ENCODE measurements around the gene PLA2G2F. TPM values are rescaled to one million over a fixed set of nuclear protein-coding genes. Genes with fewer than 3 reads are reported as not detected.

PLA2G2F gene
- total RNA-seq, 4 donors from 2014 or later = 0.32 TPM; not detected in 3

DNA sequence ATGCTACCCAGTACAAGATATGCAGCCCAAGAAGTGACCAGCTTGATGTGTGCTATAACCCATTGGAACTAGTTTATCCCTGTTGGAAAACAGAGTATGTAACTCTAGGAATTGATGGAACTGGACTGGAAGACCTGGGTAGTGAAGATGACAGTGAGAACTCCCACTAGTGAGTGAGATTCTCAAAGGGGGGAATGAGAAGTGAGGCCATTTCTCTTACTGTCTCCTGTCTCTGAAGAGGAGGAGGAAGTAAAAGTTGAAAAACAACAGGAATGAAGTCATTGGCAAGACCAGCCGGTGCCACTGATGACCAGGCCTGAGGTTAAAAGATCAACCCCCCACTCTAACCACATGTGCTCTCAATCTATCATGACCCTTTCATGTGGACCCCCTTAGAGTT, 20.9 kb downstream of the PLA2G2F start:
- WGBS, 2 donors (ENCODE audit: low coverage in 1 of 2) = 55% methylated on average over 1 of the region's 1 CpG; no CpG with 5 or more reads in 1 of the 2 donors
- H3K9me3 ChIP-seq = peaks cover 16 to 30% of the 10 kb centered on the region in 2 donors
- H3K27ac ChIP-seq = no peak overlapping the region
- intact Hi-C loops (cut with DNase I; ENCODE audit: low total_unique reads) = no loop called here
- TF ChIP-seq, protein P1, sequence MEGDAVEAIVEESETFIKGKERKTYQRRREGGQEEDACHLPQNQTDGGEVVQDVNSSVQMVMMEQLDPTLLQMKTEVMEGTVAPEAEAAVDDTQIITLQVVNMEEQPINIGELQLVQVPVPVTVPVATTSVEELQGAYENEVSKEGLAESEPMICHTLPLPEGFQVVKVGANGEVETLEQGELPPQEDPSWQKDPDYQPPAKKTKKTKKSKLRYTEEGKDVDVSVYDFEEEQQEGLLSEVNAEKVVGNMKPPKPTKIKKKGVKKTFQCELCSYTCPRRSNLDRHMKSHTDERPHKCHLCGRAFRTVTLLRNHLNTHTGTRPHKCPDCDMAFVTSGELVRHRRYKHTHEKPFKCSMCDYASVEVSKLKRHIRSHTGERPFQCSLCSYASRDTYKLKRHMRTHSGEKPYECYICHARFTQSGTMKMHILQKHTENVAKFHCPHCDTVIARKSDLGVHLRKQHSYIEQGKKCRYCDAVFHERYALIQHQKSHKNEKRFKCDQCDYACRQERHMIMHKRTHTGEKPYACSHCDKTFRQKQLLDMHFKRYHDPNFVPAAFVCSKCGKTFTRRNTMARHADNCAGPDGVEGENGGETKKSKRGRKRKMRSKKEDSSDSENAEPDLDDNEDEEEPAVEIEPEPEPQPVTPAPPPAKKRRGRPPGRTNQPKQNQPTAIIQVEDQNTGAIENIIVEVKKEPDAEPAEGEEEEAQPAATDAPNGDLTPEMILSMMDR (IDR thresholded peaks at IDR 0.05) = no peak
- TF ChIP-seq EP300 (IDR thresholded peaks at IDR 0.05; ENCODE audit: low read depth) = no peak
- TF ChIP-seq POLR2AphosphoS5 (IDR thresholded peaks at IDR 0.05) = no peak
- TF ChIP-seq POLR2A (IDR thresholded peaks at IDR 0.05) = no peak
- H3K27me3 ChIP-seq = no peaks in the 10 kb centered on the region
- no peak overlapping the region for H3K4me3 ChIP-seq
- no peaks in the 10 kb centered on the region for H3K36me3 ChIP-seq
- no peak for DNase-seq
- in situ Hi-C loops (cut with MboI; ENCODE audit: low pct_ligation_motif_present in 1 of 4, low pct_unique_long_range_greater_than_20kb in 1 of 4, low sequenced_read_pairs in 3 of 4) = loop anchor here in 1 of 4 donors (25.0 kb wide), 1 partner anchor 248 kb away; the partner anchor contains the start of gene PLA2G2E
- peaks cover 0 to 2% (median 0%) of the 10 kb centered on the region in 4 donors for H3K4me1 ChIP-seq

DNA sequence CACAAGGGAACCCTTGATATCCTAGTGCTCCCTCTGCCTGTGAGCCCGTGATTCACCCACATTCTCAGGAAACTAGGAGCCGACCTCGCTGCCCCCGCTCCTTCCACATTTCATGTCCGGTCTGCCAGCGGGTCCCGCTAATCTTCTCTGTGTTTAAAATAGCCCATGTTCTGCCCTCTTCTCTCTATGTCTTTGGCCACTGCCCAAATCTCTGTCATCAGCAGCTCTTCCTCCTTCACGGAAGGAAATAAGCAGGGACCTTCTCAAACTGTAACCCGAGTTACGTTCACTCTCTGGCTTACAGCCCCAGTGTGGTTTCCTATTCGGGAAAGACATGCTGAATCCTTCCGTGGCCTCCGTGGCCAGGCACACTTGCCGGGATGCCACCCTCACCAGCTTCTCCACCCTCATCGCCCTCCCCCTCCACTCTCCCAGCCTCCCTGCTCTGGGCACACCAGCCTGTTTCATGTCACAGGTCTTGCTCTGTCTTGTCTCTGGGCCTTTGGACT, 25.6 kb downstream of the PLA2G2F start:
- no peak for DNase-seq
- 74% methylated on average over 15 of the region's 15 CpGs; no CpG with 5 or more reads in 1 of the 2 donors for WGBS, 2 donors (ENCODE audit: low coverage in 1 of 2)
- TF ChIP-seq POLR2AphosphoS5 (IDR thresholded peaks at IDR 0.05) = no peak
- intact Hi-C loops (cut with DNase I; ENCODE audit: low total_unique reads) (no loop called here), in situ Hi-C loops (cut with MboI; ENCODE audit: low pct_ligation_motif_present in 1 of 4, low pct_unique_long_range_greater_than_20kb in 1 of 4, low sequenced_read_pairs in 3 of 4) (loop anchor here in 1 of 4 donors (25.0 kb wide), 1 partner anchor 252 kb away; the partner anchor contains the start of gene PLA2G2E)
- peaks cover 15 to 16% of the 10 kb centered on the region in 2 donors for H3K9me3 ChIP-seq
- peak overlapping the region in 3 of 4 donors; percentile 22 to 34 (median 31) for H3K27ac ChIP-seq
- H3K4me1 ChIP-seq = peaks cover 0 to 15% (median 0%) of the 10 kb centered on the region in 4 donors
- no peaks in the 10 kb centered on the region for H3K36me3 ChIP-seq
- no peak overlapping the region for H3K4me3 ChIP-seq
- no peaks in the 10 kb centered on the region for H3K27me3 ChIP-seq

DNA sequence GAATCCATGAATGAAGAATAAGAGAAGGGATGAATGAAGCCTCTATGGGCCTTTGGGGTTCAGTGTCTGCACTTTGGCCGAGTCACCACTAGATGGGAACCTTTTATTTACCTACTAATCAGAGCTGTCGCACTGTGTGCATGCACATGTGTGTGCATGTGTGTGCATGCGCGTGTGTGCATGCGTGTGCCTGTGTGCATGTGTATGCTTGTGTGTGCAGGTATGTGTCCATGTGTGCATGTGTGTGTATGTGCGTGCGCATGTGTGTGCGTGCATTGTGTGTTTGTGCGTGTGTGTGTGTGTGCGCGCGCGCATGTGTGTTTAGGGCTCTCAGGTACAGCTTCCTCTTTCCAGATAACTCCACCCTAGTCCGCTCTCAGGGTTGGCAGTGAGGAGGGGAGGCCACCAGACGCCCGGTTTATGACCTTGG, 26.4 kb downstream of the PLA2G2F start:
- no peak for TF ChIP-seq POLR2A (IDR thresholded peaks at IDR 0.05)
- TF ChIP-seq POLR2AphosphoS5 (IDR thresholded peaks at IDR 0.05) = no peak
- no peak for TF ChIP-seq EP300 (IDR thresholded peaks at IDR 0.05; ENCODE audit: low read depth)
- TF ChIP-seq, protein P1 (IDR thresholded peaks at IDR 0.05) = peak in 4 of 5 experiments; percentile 23 to 49 (median 28)
- peaks cover 0 to 15% (median 0%) of the 10 kb centered on the region in 4 donors for H3K4me1 ChIP-seq
- intact Hi-C loops (cut with DNase I; ENCODE audit: low total_unique reads) = no loop called here
- H3K27ac ChIP-seq = peak overlapping the region; percentile 8 to 61 (median 43)
- H3K27me3 ChIP-seq = no peaks in the 10 kb centered on the region
- 82 to 93% methylated on average over 3 to 16 of the region's 16 CpGs for WGBS, 2 donors (ENCODE audit: low coverage in 1 of 2)
- DNase-seq = no peak
- no peak overlapping the region for H3K4me3 ChIP-seq
- no peaks in the 10 kb centered on the region for H3K36me3 ChIP-seq
- peaks cover 7 to 9% of the 10 kb centered on the region in 2 donors for H3K9me3 ChIP-seq
- in situ Hi-C loops (cut with MboI; ENCODE audit: low pct_ligation_motif_present in 1 of 4, low pct_unique_long_range_greater_than_20kb in 1 of 4, low sequenced_read_pairs in 3 of 4) = loop anchor here in 1 of 4 donors (25.0 kb wide), 1 partner anchor 253 kb away; the partner anchor contains the start of gene PLA2G2E

DNA sequence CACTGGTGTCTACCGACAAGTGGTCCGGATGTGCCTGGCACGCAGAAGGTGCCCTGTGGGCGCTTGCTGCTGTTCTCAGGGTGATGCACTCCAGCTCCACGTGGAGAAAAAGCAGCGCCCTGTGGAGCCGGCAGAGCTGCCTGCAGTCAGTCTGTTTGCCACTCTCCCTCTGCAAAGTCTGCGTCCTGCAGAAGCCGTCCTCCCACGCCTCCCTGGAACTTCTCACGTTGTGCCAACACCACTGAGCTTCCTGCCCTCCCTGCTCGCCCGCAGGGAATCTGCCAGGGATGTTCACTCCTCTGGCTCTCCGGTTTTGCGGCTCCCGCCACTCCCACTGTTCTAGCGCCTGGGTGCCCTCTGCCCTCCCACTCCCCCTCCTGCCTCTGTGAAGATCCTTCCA, 26.9 kb downstream of the PLA2G2F start:
- intact Hi-C loops (cut with DNase I; ENCODE audit: low total_unique reads) = no loop called here
- peak in 1 of 3 donors; percentile 7 for TF ChIP-seq POLR2AphosphoS5 (IDR thresholded peaks at IDR 0.05)
- TF ChIP-seq, protein P1 (IDR thresholded peaks at IDR 0.05) = no peak
- Histone ChIP-seq H3K4me3 (no peak overlapping the region), H3K36me3 (no peaks in the 10 kb centered on the region), H3K27me3 (no peaks in the 10 kb centered on the region), H3K27ac (peak overlapping the region in 3 of 4 donors; percentile 8 to 61 (median 55)), H3K9me3 (peaks cover 2 to 4% of the 10 kb centered on the region in 2 donors), H3K4me1 (peaks cover 0 to 19% (median 0%) of the 10 kb centered on the region in 4 donors)
- in situ Hi-C loops (cut with MboI; ENCODE audit: low pct_ligation_motif_present in 1 of 4, low pct_unique_long_range_greater_than_20kb in 1 of 4, low sequenced_read_pairs in 3 of 4) = loop anchor here in 1 of 4 donors (25.0 kb wide), 1 partner anchor 254 kb away; the partner anchor contains the start of gene PLA2G2E
- WGBS, 2 donors (ENCODE audit: low coverage in 1 of 2) = 69% methylated on average over 14 of the region's 17 CpGs; no CpG with 5 or more reads in 1 of the 2 donors
- DNase-seq = no peak

Measured in transverse colon (tissue), 4 donors.